HepG2 (cell line): Measurements from ENCODE around the gene TRAPPC3. TPM values are rescaled to one million over a fixed set of nuclear protein-coding genes. Genes with fewer than 3 reads are reported as not detected.
A peak's percentile ranks its signal among the peaks of the same experiment; 100 is the strongest.

ENCODE experiments used
- ARHGAP35 ChIP-seq: sonication (generic); formaldehyde crosslinking; IDR thresholded peaks from 2 replicates; pipeline ENCODE4 v1.9.0; 2022; ENCODE audit warnings: mild to moderate bottlenecking, inconsistent platforms, moderate library complexity, missing genetic modification reagents, borderline replicate concordance
- FOXP1 ChIP-seq, 2 experiments: fragments of 450-650 bp in 1 of 2; IDR thresholded peaks; 2 replicates each; pipeline ENCODE4 v1.6.1; 2017 to 2018; ENCODE audit warnings: antibody characterized with exemption in 1 of 2
- GFI1 ChIP-seq: sonication (generic); formaldehyde crosslinking; IDR thresholded peaks from 2 replicates; pipeline ENCODE4 v1.5.0; 2020; ENCODE audit warnings: missing genetic modification reagents, mild to moderate bottlenecking, borderline replicate concordance
- HNRNPH1 ChIP-seq: fragments of 200-400 bp; formaldehyde crosslinking; optimal IDR thresholded peaks from 2 replicates; pipeline ENCODE3; 2017; ENCODE audit warnings: mild to moderate bottlenecking, low read depth, low read length
- PATZ1 ChIP-seq: sonication (generic); formaldehyde crosslinking; IDR thresholded peaks from 2 replicates; pipeline ENCODE4 v1.4.0; 2020; ENCODE audit warnings: missing genetic modification reagents
- PAXIP1 ChIP-seq: sonication (generic); formaldehyde crosslinking; conservative IDR thresholded peaks from 2 replicates; pipeline ENCODE4 v1.4.0; 2020; ENCODE audit warnings: mild to moderate bottlenecking, missing genetic modification reagents, moderate library complexity
- PRMT3 ChIP-seq: sonication (generic); formaldehyde crosslinking; IDR thresholded peaks from 2 replicates; pipeline ENCODE4 v1.8.1; 2022; ENCODE audit warnings: low read depth, mild to moderate bottlenecking, moderate library complexity, missing genetic modification reagents, borderline replicate concordance
- SIN3A ChIP-seq: IDR thresholded peaks from 2 replicates; pipeline ENCODE4 v1.6.1; 2011; ENCODE audit warnings: low read depth, mild to moderate bottlenecking, control low read depth, low read length, borderline replicate concordance
- SIN3B ChIP-seq: fragments of 150-350 bp; IDR thresholded peaks from 2 replicates; pipeline ENCODE4 v1.6.1; 2014; ENCODE audit warnings: low read length
- SNAPC5 ChIP-seq: sonication (generic); formaldehyde crosslinking; IDR thresholded peaks from 2 replicates; pipeline ENCODE4 v1.8.1; 2023; ENCODE audit warnings: mild to moderate bottlenecking, missing genetic modification reagents, borderline replicate concordance
- TARDBP ChIP-seq: sonication (generic); formaldehyde crosslinking; IDR thresholded peaks from 2 replicates; pipeline ENCODE4 v1.8.0; 2022; ENCODE audit warnings: mild to moderate bottlenecking, missing genetic modification reagents
- TFDP2 ChIP-seq: sonication (generic); formaldehyde crosslinking; IDR thresholded peaks from 2 replicates; pipeline ENCODE4 v1.4.0; 2020; ENCODE audit warnings: missing genetic modification reagents
- THAP9 ChIP-seq: sonication (generic); formaldehyde crosslinking; IDR thresholded peaks from 2 replicates; pipeline ENCODE4; 2020; ENCODE audit warnings: missing genetic modification reagents, mild to moderate bottlenecking, borderline replicate concordance
- TRIM22 ChIP-seq: fragments of 450-650 bp; IDR thresholded peaks from 2 replicates; pipeline ENCODE4 v1.6.1; 2017
- ZNF234 ChIP-seq: sonication (generic); formaldehyde crosslinking; conservative IDR thresholded peaks from 2 replicates; pipeline ENCODE4 v1.5.1; 2020; ENCODE audit warnings: mild to moderate bottlenecking, missing genetic modification reagents
- ZNF367 ChIP-seq: sonication (generic); formaldehyde crosslinking; IDR thresholded peaks from 2 replicates; pipeline ENCODE4 v1.4.0; 2020; ENCODE audit warnings: missing genetic modification reagents, borderline replicate concordance
- ZNF383 ChIP-seq: sonication (generic); formaldehyde crosslinking; IDR thresholded peaks from 2 replicates; pipeline ENCODE4 v1.4.0; 2020; ENCODE audit warnings: missing genetic modification reagents, mild to moderate bottlenecking, borderline replicate concordance
- ZNF567 ChIP-seq: sonication (generic); formaldehyde crosslinking; IDR thresholded peaks from 2 replicates; pipeline ENCODE4 v1.8.1; 2023; ENCODE audit warnings: mild to moderate bottlenecking, missing genetic modification reagents, borderline replicate concordance
- ZNF850 ChIP-seq: sonication (generic); formaldehyde crosslinking; conservative IDR thresholded peaks from 2 replicates; pipeline ENCODE4 v1.9.0; 2021; ENCODE audit warnings: mild to moderate bottlenecking, missing genetic modification reagents
- polyA plus RNA-seq, 8 experiments: library from polyadenylated mRNA; depleted of rRNA in 3 of 8; stranded (reverse) in 7 of 8; unstranded in 1 of 8; fragments of >200 nt; fragmentation: Illumina TruSeq in 4 of 8; extraction: Trizol in 4 of 8; gene quantifications; 2 replicates each; pipeline versions ENCODE4 v1.2.1 to v1.2.3, GENCODE V29; 2011 to 2016; ENCODE audit warnings: low read depth in 4 of 8, missing spikeins in 1 of 8, mixed read lengths in 1 of 8; ENCODE audit not compliant: insufficient read depth in 1 of 8
- total RNA-seq, 5 experiments: library from RNA; depleted of rRNA; stranded (reverse); fragments of >200 nt; fragmentation: Illumina TruSeq; extraction: Trizol; gene quantifications; 2 replicates each; pipeline ENCODE4 v1.2.3, GENCODE V29; 2016; ENCODE audit warnings: low read depth in 1 of 5

TRAPPC3 gene
- total and polyA plus RNA-seq, 2 of the 13 experiments (the other 11 are each of a cell fraction or from before 2014, with no cell fraction given), result 53.7 to 62.4 TPM

GRCh38 chr1:36106269-36106668 is 43.0 kb downstream of the TRAPPC3 start (continued):
- TF ChIP-seq PAXIP1 (CRISPR knock-in tag), result peak; percentile 53; the same call in 1 of the 2 replicates
- TF ChIP-seq SIN3A, result no peak
- TF ChIP-seq TRIM22, result no peak
- no peak for TF ChIP-seq ZNF367 (CRISPR knock-in tag)
- no peak for TF ChIP-seq ZNF383
- TF ChIP-seq SIN3B, result no peak
- no peak for TF ChIP-seq FOXP1 (IDR thresholded peaks at IDR 0.05)
- no peak for TF ChIP-seq FOXP1 (CRISPR knock-in tag; IDR thresholded peaks at IDR 0.05)
- TF ChIP-seq ZNF567, result no peak
- TF ChIP-seq ZNF850 (CRISPR knock-in tag), result no peak
- no peak for TF ChIP-seq GFI1 (CRISPR knock-in tag)
- TF ChIP-seq HNRNPH1, result no peak
- TF ChIP-seq SNAPC5, result no peak
- TF ChIP-seq ZNF234 (CRISPR knock-in tag), result no peak
- TF ChIP-seq TFDP2 (CRISPR knock-in tag), result no peak
- peak; percentile 31; the same call in 1 of the 2 replicates for TF ChIP-seq PATZ1 (CRISPR knock-in tag)
- no peak for TF ChIP-seq PRMT3
- no peak for TF ChIP-seq THAP9 (CRISPR knock-in tag)
- no peak for TF ChIP-seq ARHGAP35 (CRISPR knock-in tag)
- TF ChIP-seq TARDBP (CRISPR knock-in tag), result peak; percentile 24; the same call in 1 of the 2 replicates
